ENCODE results near the gene DTX3. TPM values are rescaled to one million over a fixed set of nuclear protein-coding genes. Genes with fewer than 3 reads are reported as not detected.

DTX3 gene
- total RNA-seq, 1 experiment from 2014 or later: 23.1 TPM

DNA sequence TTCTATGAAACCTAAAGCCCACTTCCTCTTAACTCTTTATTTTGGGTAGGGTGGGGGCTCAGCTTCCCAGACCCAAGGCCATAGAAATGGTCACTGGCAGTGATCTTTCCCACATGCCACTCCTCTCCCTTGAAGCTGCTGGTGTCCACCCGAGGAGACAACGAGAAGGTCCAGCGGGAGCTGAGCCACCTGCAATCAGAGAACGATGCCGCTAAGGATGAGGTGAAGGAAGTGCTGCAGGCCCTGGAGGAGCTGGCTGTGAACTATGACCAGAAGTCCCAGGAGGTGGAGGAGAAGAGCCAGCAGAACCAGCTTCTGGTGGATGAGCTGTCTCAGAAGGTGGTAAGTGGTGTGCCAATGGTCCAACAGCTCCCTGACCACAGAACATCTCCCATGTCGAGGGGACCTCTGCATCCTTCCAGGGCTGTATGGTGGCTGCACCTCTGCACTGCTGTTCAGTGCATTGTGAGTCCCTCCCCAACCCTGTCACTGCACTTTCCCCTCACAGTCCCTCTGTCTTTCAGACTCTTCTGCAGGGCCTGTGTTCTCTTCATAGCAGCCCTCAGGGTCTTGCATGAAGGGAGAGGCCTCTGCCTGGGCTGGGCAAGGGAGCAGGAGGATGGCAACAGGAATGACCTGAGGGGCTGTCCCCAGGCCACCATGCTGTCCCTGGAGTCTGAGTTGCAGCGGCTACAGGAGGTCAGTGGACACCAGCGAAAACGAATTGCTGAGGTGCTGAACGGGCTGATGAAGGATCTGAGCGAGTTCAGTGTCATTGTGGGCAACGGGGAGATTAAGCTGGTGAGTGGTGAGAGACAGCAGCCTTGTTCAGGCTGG, 32.5 kb upstream of the DTX3 start:
- intact Hi-C loops (cut with micrococcal nuclease; ENCODE audit: unreplicated experiment): no loop called here
- Mint-ChIP-seq H3K27ac (ENCODE audit: unreplicated experiment) (no peak overlapping the region), H3K27me3 (ENCODE audit: unreplicated experiment) (peaks cover 81% of the 10 kb centered on the region), H3K4me3 (ENCODE audit: low read depth, unreplicated experiment) (no peak overlapping the region), H3K4me1 (ENCODE audit: low read depth, unreplicated experiment) (no peaks in the 10 kb centered on the region), H3K9me3 (ENCODE audit: low read depth, unreplicated experiment) (no peaks in the 10 kb centered on the region), H3K36me3 (ENCODE audit: insufficient read depth, unreplicated experiment) (no peaks in the 10 kb centered on the region)
- no TSS peak for BruUV-seq (replicated peaks)
- TF ChIP-seq, protein P1, sequence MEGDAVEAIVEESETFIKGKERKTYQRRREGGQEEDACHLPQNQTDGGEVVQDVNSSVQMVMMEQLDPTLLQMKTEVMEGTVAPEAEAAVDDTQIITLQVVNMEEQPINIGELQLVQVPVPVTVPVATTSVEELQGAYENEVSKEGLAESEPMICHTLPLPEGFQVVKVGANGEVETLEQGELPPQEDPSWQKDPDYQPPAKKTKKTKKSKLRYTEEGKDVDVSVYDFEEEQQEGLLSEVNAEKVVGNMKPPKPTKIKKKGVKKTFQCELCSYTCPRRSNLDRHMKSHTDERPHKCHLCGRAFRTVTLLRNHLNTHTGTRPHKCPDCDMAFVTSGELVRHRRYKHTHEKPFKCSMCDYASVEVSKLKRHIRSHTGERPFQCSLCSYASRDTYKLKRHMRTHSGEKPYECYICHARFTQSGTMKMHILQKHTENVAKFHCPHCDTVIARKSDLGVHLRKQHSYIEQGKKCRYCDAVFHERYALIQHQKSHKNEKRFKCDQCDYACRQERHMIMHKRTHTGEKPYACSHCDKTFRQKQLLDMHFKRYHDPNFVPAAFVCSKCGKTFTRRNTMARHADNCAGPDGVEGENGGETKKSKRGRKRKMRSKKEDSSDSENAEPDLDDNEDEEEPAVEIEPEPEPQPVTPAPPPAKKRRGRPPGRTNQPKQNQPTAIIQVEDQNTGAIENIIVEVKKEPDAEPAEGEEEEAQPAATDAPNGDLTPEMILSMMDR (IDR thresholded peaks at IDR 0.05; ENCODE audit: unreplicated experiment): no peak
- no peak for DNase-seq
- CTCF ChIA-PET: interaction anchor here (1.3 kb wide), 1 partner anchor 11 kb away, joined by 3 read pairs; no protein-coding TSS in a partner anchor

DNA sequence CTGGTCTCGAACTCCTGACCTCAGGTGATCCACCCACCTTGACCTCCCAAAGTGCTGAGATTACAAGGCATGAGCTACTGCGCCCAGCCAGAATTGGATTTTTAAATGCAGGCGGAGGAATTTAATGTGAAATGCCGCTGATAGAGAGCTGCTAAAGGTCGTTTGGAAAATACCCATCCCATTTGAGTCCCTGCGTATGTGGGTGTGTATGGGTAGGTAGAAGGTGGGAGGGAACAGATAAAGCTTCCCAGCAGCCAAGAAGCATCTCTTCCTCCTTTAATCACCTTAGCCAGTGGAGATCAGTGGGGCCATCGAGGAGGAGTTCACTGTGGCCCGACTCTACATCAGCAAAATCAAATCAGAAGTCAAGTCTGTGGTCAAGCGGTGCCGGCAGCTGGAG, 29.8 kb upstream of the DTX3 start:
- no peak overlapping the region for H3K4me3 Mint-ChIP-seq (ENCODE audit: low read depth, unreplicated experiment)
- CTCF ChIA-PET: interaction anchor here (0.7 kb wide), 1 partner anchor 75 kb away, joined by 3 read pairs; no protein-coding TSS in a partner anchor
- TF ChIP-seq, protein P1 (IDR thresholded peaks at IDR 0.05; ENCODE audit: unreplicated experiment): no peak
- no TSS peak for BruUV-seq (replicated peaks)
- H3K27me3 Mint-ChIP-seq (ENCODE audit: unreplicated experiment): peaks cover 70% of the 10 kb centered on the region
- H3K4me1 Mint-ChIP-seq (ENCODE audit: low read depth, unreplicated experiment): peaks cover 6% of the 10 kb centered on the region
- H3K9me3 Mint-ChIP-seq (ENCODE audit: low read depth, unreplicated experiment): no peaks in the 10 kb centered on the region
- H3K27ac Mint-ChIP-seq (ENCODE audit: unreplicated experiment): no peak overlapping the region
- H3K36me3 Mint-ChIP-seq (ENCODE audit: insufficient read depth, unreplicated experiment): no peaks in the 10 kb centered on the region
- no peak for DNase-seq
- intact Hi-C loops (cut with micrococcal nuclease; ENCODE audit: unreplicated experiment): no loop called here

DNA sequence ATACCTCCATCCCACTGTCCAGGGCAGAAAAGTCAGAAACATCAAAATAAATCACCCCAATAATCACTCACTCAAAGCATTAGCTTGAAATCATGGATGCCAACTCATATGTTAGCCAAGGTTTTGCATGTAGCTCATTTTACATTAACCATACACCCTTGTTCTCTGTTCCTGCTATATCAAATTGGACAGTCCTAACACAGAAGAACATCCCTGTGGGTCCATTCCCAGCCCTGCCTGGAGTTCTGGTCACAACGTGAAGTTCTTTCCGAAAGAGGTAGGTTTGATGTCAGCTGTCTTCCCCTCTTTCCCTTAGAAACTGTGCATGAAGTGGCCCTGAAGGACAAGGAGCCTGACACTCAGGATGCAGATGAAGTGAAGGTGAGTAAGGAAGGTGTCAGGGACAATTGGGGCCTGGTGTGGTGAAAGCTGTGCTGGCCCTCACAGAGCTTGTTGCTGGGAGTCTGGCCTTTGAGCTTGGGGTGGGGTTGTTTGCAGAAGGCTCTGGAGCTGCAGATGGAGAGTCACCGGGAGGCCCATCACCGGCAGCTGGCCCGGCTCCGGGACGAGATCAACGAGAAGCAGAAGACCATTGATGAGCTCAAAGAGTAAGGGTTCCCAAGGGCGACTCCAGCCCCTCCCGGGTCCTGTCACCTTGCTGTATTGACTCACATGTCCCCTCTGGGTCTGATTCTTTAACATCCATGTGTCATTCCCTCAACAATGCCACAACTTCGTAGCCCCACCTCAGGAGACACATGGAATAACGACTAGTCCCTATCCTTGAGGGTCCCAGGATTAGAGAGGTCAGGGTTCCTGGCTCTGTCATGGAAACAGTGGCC, 28.6 kb upstream of the DTX3 start:
- Mint-ChIP-seq H3K27ac (ENCODE audit: unreplicated experiment) (no peak overlapping the region), H3K27me3 (ENCODE audit: unreplicated experiment) (peaks cover 64% of the 10 kb centered on the region)
- CTCF ChIA-PET: interaction anchor here (1.3 kb wide), 1 partner anchor 9 kb away, joined by 5 read pairs; no protein-coding TSS in a partner anchor

DNA sequence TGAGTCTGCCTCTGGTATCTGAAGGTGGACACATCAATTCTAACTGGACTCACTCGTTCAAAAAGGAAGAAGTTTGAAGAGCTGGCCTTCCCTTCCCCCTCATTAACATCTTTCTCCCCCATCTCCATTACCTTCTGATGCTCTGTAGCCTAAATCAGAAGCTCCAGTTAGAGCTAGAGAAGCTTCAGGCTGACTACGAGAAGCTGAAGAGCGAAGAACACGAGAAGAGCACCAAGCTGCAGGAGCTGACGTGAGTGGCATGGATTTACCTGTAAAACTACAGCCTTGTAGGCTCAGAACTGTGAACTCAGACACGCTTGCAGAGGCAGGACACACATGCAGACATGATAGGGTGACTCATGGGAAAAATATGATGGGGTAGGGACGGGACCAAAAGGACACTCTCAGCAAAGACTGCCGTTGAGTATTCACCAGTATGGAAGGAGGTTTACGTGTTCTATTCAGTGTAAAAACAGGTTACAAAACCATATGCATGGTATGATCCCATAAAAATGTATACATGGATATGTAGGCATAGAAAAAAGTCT, 27.9 kb upstream of the DTX3 start:
- no peaks in the 10 kb centered on the region for H3K9me3 Mint-ChIP-seq (ENCODE audit: low read depth, unreplicated experiment)
- H3K27ac Mint-ChIP-seq (ENCODE audit: unreplicated experiment): no peak overlapping the region
- H3K36me3 Mint-ChIP-seq (ENCODE audit: insufficient read depth, unreplicated experiment): no peaks in the 10 kb centered on the region
- H3K4me1 Mint-ChIP-seq (ENCODE audit: low read depth, unreplicated experiment): peaks cover 8% of the 10 kb centered on the region
- no peak for DNase-seq
- intact Hi-C loops (cut with micrococcal nuclease; ENCODE audit: unreplicated experiment): no loop called here
- peaks cover 61% of the 10 kb centered on the region for H3K27me3 Mint-ChIP-seq (ENCODE audit: unreplicated experiment)
- CTCF ChIA-PET: interaction anchor here (0.5 to 1.3 kb wide), 2 partner anchors 8 to 135 kb away, joined by 3 to 5 read pairs; no protein-coding TSS in a partner anchor
- TF ChIP-seq, protein P1 (IDR thresholded peaks at IDR 0.05; ENCODE audit: unreplicated experiment): no peak
- no peak overlapping the region for H3K4me3 Mint-ChIP-seq (ENCODE audit: low read depth, unreplicated experiment)
- no TSS peak for BruUV-seq (replicated peaks)

More for the DNA sequence above, 28.6 kb upstream of the DTX3 start:
- H3K4me1 Mint-ChIP-seq (ENCODE audit: low read depth, unreplicated experiment): peaks cover 8% of the 10 kb centered on the region
- no peaks in the 10 kb centered on the region for H3K9me3 Mint-ChIP-seq (ENCODE audit: low read depth, unreplicated experiment)
- intact Hi-C loops (cut with micrococcal nuclease; ENCODE audit: unreplicated experiment): no loop called here
- no peak overlapping the region for H3K4me3 Mint-ChIP-seq (ENCODE audit: low read depth, unreplicated experiment)
- no peak for DNase-seq
- no peaks in the 10 kb centered on the region for H3K36me3 Mint-ChIP-seq (ENCODE audit: insufficient read depth, unreplicated experiment)
- TF ChIP-seq, protein P1 (IDR thresholded peaks at IDR 0.05; ENCODE audit: unreplicated experiment): no peak
- BruUV-seq (replicated peaks): no TSS peak

Data from Calu3 (cell line).